Mammary microvascular endothelial cell (primary cell): ENCODE results near the gene ANO7. TPM values are rescaled to one million over a fixed set of nuclear protein-coding genes. Genes with fewer than 3 reads are reported as not detected.

Experiments used
- total RNA-seq: library from RNA; depleted of rRNA; stranded (reverse); fragments of >200 nt; gene quantifications from 2 replicates; pipeline ENCODE4 v1.2.3, GENCODE V29; 2015

The ANO7 gene
- total RNA-seq: 1.1 and 1.8 TPM in 2 replicates

DNA sequence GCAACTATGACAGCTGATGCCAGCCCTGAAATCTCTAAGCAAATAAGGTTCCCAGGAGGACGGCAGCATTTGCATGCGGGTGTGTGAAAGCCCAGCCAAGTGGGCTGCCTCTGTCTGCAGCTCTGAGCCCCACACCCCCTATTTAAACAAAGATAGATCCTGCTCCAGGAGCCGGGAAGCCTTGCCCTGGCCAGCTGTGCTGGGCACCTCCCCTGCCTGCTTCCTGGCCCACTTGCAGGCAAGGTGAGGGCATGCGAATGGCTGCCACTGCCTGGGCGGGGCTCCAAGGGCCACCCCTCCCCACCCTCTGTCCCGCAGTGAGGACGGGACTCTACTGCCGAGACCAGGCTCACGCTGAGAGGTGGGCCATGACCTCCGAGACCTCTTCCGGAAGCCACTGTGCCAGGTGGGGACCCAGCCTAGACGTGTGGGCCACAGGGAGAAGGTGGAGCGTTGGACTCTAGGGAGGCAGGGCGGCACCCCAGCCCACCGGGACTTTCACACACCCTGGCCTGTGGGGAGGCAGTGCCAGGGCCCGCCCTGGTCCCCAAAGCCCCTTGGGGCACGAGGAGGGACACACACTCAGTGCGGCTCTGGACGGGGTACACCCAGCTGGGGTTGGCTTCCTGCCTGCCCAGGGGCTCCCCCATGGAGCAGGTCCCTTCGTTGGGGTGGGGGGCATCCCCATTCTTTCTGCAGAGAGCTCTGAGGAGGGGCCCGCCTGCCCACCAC, at the start of gene ANO7:
Gene ANO7, plus strand, starts transcription at position 317 of the 732 bp plus-strand sequence. CDS start 1,387 bp downstream, outside the sequence.

DNA sequence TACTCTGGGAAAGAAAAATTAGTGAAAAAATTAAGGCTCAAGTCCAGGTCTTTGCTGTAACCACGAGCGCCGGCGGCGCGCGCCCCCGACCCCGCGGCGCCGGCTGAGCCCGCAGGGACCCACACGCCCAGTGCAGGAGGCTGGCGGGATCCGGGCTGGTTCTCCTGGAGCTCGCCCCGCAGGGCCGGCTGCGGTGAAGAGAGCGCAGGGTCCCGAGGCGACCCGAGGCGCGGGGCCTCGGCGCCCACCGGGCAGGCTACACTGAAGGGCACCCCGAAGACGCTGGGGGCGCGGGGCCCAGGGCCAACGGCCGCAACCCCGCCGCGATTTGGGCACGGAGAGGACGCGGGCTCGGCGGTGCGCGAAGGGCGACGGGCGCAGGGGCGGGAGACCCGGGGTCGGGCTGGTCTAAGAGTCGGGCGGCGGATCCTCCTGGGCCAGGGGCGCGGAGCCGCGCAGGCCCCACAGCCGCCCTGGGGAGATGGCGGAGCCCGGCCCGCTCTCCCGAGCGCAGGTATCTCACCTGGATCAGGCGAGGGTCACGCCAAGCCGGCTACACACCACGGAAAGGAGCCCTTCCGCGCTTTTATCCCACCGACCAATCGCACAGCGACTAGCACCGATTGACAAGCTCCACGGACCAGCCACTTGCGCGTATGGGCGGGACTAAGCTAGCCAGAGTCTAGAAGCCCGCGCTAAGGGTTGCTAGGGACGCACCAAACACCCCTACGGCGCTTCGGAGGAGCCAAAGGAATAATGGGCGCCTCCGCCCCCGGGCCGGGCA, 39.4 kb upstream of the ANO7 start, which contains the start of gene PASK:
Gene PASK, minus strand, starts transcription at position 582 of the 784 bp plus-strand sequence. CDS start 6,440 bp downstream, outside the sequence.

GRCh38 chr2:241149925-241150659, 38.4 kb upstream of the ANO7 start, which contains the start of gene PPP1R7:
Gene PPP1R7, plus strand, starts transcription at chr2:241150467. Its CDS starts 29 bp downstream, at chr2:241150496.

Other genes with a start within 250 kb of the ANO7 start
- gene SNED1, start 190.1 kb upstream of the ANO7 start, total RNA-seq: 3.8 and 4.3 TPM in 2 replicates
- 14.1 and 18.4 TPM in 2 replicates for gene MTERF4, start 86.4 kb upstream of the ANO7 start, total RNA-seq
- gene PASK, start 39.2 kb upstream of the ANO7 start, total RNA-seq: 4.3 and 5.0 TPM in 2 replicates
- 104 and 120 TPM in 2 replicates for gene PPP1R7, start 38.2 kb upstream of the ANO7 start, total RNA-seq
- gene HDLBP, start 127.0 kb downstream of the ANO7 start, total RNA-seq: 309 and 346 TPM in 2 replicates
- gene SEPTIN2, start 127.2 kb downstream of the ANO7 start, total RNA-seq: 352 and 365 TPM in 2 replicates
- 20.3 and 23.6 TPM in 2 replicates for gene FARP2, start 167.6 kb downstream of the ANO7 start, total RNA-seq